Pulmonary artery endothelial cell (primary cell): ENCODE data around the gene NME3. TPM values are rescaled to one million over a fixed set of nuclear protein-coding genes. Genes with fewer than 3 reads are reported as not detected.

ENCODE experiments used
- DNase-seq: peaks from one replicate; pipeline ENCODE4 v3.0.0-alpha.2; 2011; ENCODE audit warnings: low read depth, low spot score
- total RNA-seq: library from RNA; depleted of rRNA; stranded (reverse); fragments of >200 nt; gene quantifications from 2 replicates; pipeline ENCODE4 v1.2.3, GENCODE V29; 2014

Gene NME3
- total RNA-seq, 1 donor from 2014 or later = 53.0 TPM

DNA sequence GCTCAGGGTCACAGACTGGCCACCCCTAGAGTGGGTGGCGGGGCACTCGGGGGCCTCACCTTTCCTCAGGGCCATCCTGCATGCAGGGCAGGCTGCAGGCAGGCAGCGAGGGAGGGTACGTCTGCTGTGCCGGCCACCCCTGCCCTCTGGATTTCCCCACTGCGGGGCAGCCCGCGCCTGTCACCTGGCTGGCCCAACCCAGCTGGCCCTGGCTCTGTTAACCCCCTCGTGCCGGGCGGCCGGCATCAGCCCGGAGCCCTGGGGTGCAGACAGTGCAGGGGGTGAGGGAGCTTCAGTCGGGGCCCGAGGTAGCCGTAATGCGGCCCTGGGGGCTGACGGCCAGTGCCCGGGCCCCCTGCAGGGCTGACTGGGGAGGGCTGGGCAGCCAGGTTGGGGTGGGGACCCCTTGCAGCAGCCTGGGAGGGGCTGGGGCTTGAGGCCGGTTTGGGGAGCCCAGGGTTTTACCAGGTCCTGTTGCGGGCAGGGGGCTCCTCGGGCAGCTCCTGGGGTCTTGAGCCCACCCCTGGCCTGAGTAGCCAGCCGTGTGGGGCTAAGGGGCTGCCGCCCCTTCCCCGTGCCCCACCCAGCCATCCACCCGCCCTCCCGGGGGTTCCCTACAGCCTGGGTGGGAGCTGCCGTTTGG, 22.4 kb upstream of the NME3 start, which contains the start of gene IGFALS:
TSS of gene IGFALS (minus strand) at position 128 of the 643 bp plus-strand sequence. CDS start at position 75, 53 bp downstream.
- DNase-seq = no peak

DNA sequence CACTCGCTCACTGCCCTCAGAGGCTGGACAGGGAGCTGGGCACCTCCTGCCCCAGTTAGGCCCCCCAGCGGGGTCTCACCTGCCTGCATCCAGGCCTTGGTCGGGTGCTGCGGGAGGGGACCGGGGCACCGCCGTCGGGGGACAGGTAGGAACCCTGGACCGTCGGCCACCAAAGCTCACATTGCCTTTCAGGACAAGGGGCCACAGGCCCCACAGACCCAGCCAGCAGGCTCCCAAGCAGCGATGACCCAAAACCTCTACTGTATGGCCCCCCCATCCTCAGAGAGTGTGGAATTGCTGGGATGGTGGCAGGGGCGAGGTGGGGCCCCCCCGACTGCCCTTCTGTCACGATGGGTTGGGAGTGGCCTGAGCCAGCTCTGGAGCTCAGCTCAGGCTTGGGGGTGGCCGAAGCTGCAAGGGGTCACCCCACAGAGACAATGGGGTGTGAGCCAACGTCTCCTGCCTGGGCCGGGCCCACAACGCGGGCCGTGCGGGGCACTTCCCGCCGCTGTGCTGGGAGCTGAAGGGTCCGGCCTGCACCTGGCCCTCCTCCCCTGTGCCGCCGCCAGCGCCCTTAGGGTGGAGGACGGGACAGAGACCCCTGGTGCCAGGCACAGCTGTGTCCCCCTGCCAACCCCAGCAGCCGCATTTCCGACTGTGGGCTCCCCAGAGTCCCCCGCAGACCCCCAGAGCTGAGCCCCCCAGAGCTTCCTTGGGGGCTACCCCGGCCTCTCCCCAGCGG, 21.7 kb upstream of the NME3 start:
- DNase-seq = no peak

DNA sequence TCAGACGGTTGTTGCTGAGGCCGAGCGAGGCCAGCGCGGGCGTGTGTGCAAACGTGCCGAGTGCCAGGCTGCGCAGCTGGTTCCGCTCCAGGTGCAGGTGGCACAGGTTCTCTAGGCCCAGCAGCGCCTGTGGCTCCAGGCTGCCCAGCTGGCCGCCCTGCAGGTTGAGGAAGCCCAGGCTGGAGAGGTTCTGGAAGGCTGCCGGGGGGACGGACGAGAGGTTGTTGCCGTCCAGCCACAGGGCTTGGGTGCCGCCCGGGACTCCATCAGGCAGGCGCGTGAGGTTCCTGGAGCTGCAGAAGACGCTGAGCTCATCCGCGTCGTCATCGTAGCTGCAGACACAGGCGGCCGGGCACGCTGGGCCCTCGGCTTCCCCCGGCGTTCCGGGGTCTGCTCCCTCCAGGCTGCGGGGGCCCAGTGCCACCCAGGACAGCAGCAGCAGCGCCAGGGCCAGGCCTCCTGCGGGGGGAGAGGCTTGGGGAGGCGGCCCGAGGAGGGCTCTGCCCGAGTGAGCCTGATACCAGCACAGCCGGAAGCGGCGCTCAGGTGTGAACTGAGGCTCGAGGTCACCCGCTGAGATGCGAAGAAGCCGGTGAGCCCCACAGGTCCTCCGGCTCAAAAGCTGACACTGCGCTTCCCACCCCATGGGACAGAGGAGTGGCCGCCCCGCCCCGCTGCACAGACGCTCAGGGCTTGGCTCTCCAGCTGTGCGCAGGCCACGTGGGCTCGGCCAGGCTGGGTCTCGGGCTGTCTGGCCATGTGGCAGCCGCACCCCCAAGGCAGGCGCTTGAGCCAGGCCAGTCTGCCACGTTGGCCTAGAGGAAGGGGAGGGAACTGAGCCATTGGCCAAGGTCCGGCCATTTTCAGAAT, 20.8 kb upstream of the NME3 start:
- DNase-seq = no peak

DNA sequence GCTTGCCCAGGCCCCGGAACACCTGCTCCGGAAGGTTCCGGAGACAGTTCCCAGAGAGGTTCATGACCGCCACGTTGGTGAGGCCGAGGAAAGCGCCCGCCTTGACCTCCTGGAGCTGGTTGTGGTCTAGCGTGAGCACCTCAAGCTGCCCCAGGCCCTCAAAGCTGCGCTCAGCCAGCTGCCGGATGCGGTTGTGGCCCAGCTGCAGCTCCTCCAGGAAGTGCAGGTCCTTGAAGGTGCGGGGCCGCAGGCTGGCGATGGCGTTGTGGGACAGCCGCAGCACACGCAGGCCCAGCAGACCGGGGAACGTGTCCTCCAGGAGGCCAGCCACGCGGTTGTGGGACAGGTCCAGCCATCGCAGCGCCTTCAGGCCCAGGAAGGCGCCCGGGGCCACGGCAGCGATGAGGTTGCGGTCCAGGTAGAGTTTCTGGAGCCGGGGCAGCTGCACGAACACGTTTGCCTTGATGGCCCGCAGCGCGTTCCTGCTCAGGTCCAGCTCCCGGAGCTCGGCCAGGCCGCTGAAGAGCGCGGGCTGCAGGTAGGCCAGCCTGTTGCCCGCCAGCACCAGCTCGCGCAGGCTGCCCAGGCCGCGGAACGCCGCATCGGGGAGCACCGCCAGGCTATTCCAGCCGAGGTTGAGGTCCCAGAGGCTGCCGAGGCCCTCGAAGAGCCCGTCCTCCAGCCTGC, 20.1 kb upstream of the NME3 start:
- DNase-seq = no peak

DNA sequence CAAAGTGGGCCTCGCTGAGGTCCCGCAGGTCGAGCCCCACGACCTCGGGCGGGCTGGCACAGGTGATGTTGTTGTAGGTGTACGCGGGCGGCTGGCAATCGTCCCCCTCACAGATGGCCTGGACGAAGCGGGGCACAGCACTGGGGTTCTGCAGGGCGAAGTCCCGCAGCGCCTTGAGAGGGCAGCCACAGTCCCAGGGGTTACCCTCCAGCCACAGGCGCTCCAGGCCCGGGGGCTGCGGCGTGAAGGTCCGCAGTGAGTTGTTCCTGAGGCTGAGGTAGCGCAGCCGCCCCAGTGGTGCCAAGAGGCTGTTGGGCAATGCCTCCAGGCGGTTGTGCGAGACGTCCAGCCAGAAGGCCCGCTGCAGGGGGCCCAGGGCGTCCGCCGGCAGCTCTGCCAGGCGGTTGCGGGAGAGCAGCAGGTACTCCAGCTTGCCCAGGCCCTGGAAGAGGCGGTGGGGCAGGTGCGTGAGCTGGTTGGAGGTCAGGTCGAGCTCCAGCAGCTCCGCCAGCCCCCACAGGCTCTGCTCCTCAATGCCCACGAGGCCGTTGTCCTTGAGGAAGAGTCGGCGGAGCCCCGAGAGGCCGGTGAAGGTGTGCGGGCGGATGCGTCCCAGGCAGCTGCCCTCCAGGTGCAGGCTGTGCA, 19.4 kb upstream of the NME3 start:
- no peak for DNase-seq

DNA sequence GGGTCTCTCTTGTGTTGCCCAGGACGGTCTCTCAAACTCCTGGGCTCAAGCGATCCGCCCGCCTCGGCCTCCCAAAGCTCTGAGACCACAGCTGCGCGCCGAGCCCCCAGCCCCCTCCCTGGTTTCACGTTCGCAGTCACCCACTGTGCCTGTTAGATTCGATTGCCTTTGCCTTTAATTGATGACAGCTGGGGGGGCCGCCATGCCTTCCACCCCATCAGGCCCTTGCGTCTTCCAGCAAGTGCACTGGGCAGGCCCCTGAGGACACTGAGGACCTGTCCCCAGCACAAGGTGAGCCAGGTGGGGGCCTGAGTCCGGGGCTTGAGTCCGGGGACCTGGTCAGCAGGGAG, 18.9 kb upstream of the NME3 start:
- no peak for DNase-seq

DNA sequence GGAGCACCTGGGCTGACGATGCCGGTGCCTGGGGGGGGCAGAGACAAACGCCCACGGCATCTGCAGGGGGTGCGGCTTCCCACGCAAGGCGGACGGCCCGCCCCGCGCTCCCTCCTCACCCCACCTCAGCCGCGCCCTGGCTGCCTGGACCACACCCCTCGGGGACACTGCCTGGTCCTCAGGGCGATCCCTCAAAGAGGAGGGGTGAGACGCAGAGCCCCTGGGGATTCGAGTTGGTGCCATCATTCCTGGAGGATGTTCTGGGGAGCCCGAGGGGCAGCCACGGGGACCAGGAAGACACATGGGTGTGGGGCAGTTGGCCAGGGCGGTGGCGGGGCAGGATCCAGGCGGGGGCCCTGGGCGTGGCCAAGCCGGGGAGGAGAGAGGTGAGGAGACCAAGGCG, 18.3 kb upstream of the NME3 start:
- no peak for DNase-seq

DNA sequence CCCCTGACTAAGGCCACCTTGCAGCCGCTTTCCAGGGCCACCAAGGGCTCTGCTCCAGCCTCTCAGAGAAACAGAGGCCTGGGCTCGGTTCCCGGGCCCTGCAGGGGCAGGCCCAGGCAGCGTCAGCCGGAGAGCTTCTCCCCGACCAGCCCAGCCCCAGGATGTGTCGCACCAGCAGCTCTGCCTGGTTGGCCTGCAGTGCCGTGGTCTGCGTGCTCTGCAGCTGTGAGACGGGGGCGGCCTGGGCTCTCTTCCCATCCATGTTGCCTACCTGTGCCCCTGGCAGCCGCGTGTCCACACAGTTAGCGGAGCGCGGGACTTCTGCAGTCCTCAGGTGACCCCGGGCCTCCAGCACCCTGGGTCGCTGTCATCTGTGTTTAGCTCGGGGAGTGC, 17.4 kb upstream of the NME3 start:
- DNase-seq = no peak

DNA sequence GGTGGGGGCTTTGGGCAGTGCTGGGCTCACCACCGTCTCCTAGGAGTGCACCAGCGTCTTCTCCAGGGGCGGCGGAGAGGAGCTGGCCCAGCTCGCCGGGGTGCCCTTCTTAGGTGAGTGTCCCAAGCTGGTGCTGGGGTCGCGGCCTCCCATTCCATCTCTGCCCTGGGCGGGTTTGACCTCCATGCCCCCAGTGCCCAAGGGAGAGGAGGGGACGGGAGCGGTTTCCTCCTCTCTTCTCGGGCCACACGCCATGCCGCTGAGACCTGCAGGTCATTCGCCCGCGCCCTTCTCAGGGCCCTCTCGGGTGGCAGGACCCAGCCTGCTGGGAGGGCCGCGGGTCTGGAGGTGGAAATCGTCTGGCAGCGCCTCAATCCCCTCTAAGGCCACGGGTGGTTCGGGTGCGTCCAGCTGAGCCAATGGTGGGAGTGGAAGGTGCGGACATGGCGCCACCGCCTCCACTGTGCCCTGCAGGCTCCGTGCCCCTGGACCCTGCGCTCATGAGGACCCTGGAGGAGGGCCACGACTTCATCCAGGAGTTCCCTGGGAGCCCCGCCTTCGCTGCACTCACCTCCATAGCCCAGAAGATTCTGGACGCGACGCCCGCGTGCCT, 16.9 kb upstream of the NME3 start:
- no peak for DNase-seq

DNA sequence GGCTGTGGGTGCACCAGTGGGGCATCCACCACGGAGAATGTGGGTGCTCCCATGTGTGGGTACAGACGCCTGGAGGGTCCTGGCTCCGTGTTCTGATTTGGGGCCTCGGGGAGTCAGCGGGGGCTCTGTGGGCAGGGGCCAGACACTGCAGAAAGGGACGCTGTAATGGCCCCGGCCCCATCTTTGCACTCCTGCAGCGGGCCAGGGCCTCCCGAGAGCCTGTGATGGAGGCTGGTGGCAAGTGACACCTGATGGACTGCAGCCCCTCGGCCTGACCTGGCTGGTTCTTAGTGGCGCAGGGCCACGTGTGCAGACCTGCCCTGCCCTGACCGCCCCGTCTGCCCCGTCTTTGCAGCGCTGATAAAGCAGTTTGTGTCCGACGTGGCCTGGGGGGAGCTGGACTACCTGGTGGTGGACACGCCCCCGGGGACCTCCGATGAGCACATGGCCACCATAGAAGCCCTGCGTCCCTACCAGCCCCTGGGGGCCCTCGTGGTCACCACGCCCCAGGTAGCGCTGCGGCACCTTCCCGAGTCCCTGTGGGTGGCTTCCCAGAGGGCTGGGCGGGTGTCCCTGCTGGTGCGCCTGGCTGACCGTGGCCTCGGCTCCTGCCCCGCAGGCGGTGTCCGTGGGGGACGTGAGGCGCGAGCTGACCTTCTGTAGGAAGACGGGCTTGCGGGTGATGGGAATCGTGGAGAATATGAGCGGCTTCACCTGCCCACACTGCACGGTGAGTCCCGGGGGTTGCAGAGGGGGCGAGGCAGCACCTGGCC, 16.2 kb upstream of the NME3 start:
- DNase-seq = no peak

DNA sequence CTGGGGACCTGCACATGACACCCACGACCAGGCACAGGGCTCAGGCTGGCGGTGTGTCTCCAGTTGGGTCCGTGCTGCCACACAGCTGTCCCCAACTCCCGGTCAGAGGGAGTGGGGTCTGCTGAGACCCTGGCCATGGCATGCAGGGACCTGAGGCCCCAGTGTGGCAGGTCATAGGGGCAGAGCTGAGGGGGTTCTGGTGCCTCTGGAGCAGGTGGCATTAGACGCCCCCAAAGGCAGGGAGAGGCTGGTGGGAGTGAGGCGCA, 15.6 kb upstream of the NME3 start:
- no peak for DNase-seq

DNA sequence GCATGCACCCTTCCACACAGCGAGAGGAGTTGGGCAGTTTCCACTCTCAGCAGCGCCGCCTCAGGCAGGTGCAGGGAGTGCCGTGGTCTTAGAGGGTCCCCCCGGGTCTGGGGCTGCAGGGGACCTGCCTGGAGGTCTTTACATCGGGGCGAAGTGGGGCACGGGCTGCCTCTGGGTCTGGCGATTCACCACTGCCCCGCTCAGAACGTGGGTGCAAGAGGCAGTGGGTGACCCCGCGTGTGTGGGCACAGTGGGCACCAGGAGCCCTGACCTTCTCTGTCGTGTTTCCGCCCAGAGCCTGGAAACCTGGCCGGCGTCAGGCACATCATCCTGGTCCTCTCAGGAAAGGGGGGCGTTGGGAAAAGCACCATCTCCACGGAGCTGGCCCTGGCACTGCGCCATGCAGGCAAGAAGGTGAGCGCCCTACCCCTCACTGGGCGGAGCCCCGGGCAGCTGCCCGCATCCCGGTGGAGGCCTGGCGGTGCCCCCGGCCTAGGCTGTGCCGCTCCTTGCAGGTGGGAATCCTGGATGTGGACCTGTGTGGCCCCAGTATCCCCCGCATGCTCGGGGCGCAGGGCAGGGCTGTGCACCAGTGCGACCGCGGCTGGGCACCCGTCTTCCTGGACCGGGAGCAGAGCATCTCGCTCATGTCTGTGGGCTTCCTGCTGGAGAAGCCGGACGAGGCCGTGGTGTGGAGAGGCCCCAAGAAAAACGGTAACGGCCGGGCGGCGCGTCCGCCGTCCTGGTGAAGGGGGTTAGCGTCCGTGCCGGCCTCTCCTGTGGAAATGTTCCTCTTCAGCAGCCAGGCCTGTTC, 15.1 kb upstream of the NME3 start:
- no peak for DNase-seq

DNA sequence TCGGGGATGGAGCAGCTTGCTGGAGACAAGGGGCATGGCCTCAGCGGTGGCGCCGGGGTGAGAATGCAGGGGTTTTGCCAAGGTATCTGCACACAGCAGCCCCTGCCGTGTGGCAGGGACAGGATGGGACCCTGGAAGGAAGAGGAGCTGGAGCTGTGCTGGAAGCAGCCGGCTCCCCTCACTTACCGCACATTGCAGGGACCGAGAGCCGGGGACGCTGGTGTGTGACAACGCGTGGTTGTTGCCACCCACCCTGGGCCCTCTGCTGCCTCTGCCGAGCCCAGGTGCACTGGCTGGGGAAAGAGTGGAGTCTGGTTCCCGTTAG, 14.5 kb upstream of the NME3 start:
- no peak for DNase-seq

DNA sequence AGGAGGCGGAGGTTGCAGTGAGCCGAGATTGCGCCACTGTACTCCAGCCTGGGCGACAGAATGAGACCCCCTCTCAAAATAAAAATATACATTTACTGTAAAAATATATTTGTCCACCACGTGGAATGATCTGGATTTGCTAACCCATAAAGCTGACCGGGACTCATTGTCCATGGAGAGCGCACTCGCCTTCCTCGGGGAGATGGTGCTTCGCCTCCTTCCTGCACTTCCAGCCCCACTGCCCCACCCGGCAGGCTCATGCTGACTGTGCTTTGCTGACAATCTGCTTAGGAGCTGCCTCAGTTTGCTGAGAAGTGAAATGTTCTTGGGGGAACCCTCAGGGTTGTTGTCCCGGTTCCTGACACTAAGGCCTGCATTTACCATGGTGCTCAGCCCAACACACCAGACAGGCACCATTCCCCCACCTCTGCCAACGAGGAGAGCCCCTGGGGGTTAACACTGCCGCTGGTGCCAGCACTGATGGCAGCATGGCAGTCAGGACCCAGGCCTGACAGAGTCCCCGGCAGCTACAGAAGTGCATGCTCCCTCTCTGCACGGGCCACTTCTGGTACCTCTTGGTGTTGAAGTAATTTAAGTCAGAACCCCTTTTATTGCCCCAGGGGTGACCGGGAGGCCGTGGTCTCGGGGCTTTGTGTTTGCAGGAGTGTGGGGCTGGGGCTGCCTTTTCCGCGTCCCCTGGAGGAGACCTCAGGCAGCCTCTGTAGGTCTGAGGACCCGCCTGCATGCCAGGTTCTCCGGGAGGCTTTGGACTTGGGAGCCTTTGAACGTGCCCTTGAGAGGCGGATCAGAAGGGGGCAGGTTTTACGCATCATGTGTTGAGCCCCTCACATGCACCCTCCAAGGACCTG, 13.9 kb upstream of the NME3 start:
- no peak for DNase-seq

DNA sequence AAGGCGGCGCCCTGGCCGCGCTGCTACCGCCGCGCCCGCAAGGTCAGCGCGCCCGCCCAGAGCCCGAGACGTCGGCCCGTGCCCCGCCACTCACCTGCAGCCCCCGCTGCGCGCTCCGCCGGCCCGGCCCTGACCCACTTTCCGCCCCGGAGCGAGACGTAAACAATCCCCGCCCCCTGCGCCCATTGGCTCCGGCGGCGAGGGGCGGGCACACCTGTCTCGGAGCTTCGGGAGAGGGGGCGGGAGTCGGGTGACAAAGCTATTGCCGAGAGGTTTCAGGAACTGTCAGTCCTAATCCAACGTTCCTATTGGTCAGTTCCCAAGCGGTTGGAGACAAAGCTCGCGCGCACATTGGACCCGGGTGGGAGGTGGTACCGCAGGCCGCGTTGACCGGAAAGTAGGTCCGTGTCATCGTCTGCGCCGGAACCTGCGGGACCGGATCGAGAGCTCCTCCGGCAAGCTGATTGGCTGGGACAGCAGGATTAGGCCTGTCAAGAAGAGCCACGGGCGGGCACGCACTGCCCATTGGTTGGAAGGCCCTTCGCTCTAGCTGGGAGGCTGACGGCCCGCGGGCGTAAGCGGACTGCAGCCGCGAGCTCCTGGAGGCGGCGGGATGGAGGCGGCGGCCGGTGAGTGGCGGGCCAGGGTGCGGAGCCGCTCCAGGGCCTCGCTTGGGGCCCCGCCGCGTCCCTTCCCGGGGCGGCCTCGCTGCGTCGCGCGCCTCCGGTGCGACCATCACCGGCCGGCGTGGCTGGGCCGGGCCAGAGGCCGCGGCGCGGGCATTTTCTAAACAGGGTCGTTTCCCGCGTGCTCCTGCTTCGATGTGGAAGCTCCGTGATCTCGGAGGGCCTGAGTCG, 11.3 kb upstream of the NME3 start, which contains the start of the genes NUBP2 and SPSB3:
TSS of gene NUBP2 (plus strand) at position 553 of the 857 bp plus-strand sequence. CDS start at position 614, 61 bp downstream.
TSS of gene SPSB3 (minus strand) at position 164 of the 857 bp plus-strand sequence. CDS start 1,088 bp downstream, outside the sequence.
- peak; percentile 100 for DNase-seq

DNA sequence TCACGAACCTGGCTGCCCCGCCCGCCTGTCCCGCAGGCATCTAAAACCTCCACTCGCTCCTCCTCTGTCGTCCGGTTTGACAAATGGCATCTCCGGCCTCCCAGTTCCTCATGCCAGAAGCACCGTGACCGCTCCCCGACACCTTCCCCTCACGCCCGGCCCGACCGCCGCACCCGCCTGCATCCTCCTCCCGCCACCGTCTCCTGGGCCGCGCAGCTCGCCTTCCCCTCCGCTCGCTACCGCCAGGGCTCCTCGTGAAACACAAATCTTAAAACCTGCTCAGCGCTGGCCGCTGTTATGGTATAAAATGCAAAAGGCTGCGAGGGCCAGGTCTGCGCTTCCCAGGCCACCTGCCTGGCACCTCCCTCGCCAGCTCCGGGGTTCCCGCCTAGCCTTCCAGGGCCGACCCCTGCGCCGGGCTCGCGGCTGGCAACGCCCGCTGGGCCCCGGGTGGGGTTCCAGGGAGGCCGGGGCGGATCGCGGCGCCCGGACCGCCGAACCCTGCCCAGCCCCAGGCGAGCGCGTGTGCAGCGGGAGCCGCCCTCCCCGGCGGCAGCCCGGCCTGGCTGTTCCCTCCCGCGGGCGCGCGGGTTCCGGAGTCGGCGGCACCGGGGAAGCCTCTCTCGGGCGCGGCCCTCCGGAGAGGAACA, 10.5 kb upstream of the NME3 start:
- DNase-seq = no peak

DNA sequence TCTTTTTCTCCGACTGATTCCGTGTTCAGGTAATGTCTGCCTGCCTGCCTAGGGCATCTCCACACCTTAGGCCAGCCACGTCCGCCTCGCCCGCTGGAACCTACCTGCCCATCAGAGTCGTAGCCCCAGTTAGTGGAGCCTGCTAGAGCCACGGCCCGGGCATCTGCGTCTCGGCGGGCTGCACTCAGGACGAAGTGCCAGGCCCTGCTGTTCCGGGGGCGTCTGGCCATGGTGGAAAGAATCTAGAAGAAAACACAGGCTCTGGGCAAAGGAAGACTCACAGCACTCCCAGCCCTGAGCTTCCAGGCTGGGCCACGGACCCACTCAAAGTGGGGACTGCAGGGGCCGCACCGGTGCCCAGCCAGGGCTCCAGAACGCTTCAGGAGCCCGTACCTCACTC, 9.9 kb upstream of the NME3 start:
- DNase-seq = no peak
